GM19452 (cell line): ENCODE measurements around the gene LSM7.

Experiments used
- ATAC-seq: cut with Tn5 transposase; IDR thresholded peaks from one replicate; pipeline ENCODE4 v1.9.1; 2021; ENCODE audit not compliant: unreplicated experiment

LSM7 gene

DNA sequence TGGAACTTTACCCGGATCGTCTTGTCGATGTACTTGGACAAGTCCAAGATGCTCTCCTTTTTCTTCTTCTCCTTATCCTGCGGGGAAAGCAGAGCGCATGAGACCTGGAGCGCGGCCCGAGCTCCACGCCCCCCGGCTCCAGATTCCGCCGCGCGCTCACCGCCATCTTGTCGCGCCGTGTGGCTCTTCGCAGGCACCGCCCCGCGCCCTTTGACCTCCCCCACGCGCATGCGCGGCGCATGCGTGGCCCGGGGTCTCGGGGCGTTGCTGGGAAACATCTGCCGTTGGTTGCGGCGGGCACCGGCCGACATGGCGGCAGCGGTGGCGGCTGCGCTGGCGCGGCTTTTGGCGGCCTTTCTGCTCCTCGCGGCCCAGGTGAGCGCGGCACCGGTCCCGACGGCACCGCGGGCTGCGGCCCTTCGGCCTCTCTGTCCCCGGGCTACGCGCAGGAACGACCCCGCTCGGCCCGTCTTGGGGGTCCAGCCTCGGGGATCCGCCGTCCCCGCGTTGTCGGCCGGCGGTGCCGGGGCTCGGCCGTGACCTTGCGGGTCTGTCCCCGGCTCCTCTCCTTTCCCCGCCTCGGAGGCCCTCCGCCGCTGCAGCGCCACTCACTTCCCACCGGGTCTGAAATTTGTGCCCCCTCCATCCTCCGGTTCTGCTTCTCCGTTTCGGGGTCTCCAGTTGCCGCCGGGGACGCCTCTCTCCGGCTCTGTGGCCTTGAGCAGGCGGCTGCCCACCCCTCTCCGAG, at the start of gene LSM7, which contains the start of gene SPPL2B:
TSS of gene LSM7 (minus strand) at position 186 of the 748 bp plus-strand sequence. CDS start at position 166, 20 bp downstream.
TSS of gene SPPL2B (plus strand) at position 284 of the 748 bp plus-strand sequence. CDS start at position 310, 26 bp downstream.
- no peak for ATAC-seq

DNA sequence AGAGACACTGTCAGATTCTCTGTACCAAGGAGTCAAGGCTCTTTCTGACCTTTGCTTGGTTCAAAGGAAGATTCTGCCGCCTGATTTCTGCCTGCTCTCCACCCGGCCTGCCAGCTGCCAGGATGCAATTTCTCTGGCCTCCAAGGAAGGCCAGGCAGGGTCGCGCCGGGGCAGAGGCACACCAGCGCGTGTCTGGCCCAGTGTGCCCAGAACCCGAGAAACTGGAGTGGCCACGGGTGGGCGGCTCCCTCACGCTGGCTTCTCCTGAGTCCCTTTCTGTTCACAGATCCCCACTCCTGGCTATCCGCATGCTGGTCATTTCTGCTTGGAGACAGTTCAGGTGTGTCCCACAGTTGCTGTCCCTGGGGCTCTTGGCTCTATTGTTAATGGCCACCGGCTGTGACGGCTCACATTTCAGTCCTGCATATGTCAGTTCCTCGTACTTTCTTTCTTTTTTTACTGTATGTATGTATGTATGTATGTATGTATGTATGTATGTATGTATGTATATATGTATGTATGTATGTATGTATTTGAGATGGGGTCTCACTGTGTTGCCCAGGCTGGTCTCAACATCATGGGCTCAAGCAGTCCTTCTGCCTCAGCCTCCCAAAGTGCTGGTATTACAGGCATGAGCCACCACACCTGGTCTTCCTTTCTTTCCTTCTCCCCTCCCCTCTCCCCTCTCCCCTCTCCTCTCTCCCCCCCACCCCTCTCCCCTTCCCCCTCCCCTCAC, 48.6 kb upstream of the LSM7 start:
- ATAC-seq = no peak

DNA sequence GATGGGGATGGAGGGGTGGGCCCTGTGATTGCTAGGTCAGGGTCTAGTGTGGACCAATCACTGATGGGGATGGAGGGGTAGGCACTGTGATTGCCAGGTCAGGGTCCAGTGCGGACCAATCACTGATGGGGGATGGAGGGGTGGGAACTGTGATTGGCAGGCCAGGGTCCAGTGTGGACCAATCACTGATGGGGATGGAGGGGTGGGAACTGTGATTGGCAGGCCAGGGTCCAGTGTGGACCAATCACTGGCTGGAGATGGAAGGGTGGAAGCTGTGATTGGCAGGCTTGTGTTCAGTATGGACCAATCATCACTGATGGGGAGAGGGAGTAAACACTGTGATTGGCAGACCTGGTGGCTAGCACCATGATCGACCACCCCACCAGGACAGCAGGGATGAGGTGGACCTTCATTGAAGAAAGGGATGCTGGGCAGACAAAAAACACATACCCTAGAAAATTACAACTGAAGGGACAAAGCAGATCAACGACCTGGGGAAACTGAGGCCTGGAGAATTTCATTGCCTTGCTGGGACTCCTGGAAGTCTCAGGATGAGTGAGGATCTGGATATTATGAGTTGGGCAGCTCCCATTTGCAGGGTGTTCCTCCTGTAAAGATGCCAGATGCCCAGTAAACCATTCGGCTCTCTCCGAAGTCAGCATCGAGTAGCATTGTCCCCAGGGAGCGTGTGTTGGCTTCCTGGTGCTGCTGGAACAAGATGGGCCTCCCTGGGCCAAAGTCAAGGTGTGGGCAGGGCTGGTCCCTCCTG, 47.2 kb upstream of the LSM7 start:
- no peak for ATAC-seq

DNA sequence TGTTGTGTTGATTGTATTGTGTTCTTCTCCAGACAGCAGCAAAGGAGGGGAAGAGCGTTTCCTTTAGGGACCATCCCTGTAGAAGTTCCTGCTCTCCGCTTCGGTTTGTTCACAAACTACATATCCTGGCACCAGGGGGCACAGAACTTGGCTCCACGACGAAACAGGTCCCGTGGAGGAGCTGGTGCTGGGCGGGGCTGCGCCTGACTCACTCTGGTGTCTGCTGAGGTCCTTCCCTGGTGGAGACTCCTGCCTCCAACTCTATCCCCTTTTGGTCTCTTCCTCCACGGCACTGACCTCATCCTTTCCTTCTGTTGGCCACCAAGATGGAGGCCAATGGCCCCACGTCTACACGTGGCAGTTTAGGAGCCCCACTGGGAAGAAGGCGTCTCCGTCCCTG, 46.4 kb upstream of the LSM7 start:
- ATAC-seq = no peak

DNA sequence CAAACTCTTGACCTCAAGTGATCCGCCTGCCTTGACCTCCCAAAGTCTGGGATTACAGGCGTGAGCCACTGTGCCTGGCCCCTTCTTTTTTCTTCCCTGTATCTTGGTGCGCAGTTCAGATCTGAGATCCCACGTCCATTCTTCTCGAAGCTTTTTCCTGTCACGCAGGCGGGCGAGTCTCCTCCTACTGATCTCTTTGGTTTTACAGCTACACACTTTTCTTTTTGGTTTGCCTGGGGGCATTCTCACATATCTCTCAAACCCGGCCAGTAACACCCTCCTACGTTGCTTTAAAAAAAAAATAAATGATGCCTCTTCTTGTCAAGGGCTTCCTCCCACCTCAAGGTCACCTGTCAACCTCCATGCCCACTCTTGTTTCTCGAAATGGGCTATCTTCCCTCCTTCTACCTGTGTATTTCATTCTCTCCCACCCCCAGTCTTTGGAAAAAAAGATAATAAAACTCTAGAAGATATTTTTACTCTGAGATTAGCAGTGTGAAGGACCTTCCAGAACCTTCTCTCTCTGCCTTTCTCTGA, 43.8 kb upstream of the LSM7 start:
- no peak for ATAC-seq

DNA sequence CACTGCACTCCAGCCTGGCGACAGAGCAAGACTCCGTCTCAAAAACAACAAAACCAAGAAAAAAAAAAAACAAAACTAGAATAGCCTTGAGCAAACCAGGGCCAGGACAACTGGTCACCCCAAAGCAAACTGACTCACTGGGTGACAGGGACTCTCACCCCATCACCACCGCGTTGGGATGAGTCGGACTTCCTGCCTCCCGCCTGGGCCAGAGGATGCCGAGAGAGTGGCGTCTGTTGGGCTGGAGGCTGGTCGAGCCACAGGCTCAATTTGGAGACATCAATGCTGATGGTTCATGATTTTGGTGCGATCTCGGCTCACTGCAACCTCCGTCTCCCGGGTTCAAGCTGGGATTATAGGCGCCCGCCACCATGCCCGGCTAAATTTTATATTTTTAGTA, 43.3 kb upstream of the LSM7 start:
- no peak for ATAC-seq

DNA sequence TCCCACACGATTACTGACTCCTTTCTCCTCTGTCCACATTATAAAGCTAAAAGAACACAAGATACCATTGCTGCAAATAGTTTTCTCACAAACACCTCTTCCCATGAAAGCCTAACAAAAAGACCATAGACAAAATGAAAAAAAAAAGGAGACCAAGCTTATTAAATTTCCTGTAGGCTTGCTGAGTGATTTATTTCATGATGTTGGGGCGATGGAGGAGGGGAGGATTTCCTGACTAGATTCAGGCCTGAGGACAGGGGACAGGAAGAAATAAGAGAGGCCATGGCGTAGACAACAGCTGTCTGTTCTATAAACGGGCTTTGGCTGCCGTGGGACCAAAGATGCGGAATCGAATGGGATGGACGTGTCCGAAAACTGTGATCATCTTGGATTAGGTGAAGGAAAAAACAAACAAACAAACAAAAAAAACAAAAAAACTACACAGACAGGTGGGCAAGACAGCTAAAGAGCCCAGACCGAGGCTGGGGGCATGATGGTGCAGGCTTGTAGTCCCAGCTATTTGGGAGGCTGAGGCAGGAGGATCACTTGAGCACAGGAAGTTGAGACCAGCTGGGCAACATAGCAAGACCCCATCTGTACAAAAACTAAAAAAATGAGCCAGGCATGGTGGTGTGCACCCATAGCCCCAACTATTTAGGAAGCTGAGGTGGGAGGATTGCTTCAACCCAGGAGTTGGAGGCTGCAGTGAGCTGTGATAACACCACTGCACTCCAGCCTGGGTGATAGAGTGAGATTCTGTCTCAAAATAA, 37.0 kb upstream of the LSM7 start:
- ATAC-seq = no peak

DNA sequence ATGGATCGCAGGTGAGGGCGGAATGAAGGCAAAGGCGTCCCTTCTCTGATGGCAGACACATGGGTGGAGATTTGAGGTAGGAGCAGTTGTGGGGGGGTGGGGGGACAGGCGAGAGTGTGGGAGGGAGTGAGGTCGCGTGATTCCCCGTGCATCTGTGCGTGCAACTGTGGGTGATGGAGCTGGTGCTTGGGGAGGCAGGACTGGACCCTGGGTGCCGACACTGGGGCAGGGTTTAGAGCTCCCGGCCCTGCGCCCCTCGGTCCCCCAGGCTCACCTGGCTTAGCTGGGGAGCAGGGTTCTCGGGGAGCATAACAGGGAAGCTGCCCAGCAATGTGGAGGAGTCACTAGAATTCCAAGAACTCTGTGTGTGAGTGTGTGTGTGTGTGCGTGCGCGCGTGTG, 35.0 kb upstream of the LSM7 start:
- no peak for ATAC-seq

DNA sequence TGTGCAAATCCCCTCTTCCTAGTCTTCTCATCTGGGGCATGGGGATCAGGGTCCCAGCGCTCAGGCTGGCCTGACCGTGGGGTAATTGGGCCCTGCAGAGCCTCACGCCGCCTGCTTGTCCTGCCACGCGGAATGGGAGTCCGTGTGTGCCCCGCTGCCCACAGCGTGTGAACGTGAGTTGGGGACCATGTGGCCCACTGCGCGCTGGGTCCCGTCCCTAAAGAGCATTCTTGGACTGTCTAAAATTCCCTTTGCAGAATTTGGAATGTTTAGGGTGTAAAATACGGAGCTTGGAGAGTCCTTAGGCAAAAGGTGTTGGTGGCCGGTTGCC, 34.5 kb upstream of the LSM7 start:
- ATAC-seq = no peak

DNA sequence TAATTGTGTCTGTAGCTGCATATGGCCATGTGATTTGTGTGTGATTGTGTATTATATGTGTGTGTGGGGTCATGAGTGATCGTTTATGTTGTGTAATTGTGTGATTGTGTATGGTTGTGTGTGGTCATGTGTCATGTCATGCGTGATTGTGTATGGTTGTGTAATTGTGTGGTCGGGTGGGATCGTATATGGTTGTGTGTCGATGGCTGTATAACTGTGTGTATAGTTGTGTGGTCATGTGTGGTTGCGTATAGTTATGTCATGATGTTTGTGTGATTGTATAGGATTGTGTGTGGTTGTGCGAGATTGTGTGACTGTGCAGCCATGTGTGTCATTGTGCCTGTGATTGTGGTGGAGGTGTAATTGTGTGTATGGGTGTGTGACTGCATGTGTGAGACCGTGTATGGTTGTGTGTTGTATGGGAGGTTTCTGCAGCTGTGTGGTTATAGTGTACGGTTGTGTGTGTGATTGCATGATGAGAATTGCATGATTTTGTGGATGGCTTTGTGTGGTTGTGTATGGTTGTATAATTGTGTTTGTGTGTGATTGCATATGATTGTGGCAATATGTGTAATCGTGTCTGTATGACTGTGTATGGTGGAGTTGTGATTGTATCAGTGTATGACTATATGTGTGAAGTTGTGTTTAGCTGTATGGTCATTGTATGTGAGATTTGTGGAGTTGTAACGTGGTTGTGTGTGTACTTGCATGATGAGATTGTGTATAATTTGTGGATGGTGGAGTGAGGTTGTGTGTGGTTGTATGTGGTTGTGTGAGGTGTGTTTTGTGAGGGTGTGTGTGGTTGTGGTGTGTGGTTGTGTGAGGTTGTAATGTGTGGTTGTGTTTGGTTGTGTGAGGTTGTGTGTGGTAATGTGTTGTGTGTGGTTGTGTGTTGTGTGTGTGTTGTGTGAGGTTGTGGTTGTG, 33.9 kb upstream of the LSM7 start:
- no peak for ATAC-seq

DNA sequence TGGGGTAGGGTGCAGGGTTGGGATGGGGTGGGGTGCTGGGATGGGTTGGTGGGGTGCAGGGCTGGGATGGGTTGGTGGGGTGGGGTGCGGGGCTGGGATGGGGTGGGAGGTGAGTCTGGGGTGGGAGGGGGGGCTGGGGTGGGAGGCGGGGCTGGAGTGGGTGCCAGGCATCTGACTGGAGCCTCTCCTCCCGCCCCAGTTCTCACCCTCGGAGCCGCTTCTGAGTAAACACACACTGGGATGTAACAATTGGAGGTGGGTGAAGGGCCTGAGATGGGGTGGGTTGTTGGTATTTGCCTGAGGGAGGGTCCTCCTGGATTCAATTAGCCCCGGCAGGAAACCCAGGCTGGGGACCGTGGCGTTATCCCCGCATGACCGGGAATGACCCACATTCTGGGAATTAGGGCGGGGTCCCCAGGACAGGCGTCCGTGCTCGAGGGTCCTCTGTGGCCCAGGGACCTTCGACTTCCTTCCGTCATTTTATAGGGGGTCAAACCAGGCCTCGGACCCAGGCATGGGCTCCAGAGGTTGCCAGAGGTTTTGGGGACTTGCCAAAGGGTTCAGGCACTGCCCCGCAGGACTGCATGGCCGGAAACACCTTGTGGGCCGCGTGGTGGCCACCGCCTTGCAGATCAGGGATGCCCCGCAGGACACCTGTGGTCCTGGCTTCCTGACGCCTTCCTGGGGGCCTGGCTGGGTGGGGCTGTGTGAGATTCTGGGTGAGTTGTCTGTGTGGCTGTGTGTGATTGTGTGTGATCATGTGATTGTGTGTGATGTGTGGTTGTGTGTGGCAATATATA, 33.1 kb upstream of the LSM7 start:
- ATAC-seq = no peak

DNA sequence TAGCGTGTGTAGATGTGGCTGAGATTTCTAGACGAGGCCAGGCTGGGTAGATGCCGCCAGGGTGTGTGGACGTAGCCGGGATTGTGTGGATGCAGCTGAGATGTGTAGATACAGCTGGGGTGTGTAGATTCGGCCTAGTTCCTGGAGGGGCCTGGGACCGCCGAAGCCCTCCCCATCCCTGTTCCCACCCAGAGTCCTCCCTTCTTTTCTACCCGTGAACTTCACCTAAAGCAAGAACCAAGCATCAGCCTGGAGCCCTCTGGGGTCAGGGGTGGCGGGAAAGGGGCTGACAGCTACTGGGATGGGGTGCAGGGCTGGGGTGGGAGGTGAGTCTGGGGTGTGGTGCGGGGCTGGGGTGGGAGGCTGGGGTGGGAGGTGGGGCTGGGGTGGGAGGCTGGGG, 32.4 kb upstream of the LSM7 start:
- ATAC-seq = no peak

DNA sequence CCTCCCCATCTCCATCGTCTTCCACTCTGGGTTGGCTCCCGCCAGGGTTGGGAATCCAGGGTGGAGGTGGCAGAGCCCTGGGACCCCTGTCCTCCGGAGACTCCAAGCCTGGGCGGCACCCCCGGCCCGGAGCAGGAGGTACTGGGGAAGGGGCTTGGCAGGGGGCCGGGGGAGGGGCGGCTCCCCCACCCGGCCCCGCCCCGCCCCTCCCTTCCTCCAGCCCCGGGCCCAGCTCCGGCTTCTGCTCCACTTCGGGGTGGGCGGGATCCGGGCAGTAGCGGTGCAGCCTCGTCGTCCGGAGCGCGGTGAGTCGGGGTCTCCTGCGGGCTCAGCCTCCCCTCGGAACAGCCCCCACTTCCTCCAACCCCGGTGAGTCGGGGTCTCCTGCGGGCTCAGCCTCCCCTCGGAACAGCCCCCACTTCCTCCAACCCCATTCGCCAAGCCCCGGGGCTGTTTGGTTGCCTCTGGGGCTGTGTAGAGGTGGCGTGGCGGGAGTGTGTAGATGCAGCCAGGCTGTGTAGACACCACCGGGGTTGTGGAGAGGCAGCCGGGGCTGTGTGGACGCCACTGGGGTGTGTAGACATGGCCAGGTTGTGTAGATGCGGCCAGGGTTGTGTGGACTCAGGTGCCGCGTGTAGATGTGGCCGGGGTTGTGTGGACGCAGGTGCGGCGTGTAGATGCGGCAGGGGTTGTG, 31.8 kb upstream of the LSM7 start, which contains the start of gene TMPRSS9:
TSS of gene TMPRSS9 (plus strand) at position 274 of the 694 bp plus-strand sequence. CDS start 29,521 bp downstream, outside the sequence.
- ATAC-seq = no peak

DNA sequence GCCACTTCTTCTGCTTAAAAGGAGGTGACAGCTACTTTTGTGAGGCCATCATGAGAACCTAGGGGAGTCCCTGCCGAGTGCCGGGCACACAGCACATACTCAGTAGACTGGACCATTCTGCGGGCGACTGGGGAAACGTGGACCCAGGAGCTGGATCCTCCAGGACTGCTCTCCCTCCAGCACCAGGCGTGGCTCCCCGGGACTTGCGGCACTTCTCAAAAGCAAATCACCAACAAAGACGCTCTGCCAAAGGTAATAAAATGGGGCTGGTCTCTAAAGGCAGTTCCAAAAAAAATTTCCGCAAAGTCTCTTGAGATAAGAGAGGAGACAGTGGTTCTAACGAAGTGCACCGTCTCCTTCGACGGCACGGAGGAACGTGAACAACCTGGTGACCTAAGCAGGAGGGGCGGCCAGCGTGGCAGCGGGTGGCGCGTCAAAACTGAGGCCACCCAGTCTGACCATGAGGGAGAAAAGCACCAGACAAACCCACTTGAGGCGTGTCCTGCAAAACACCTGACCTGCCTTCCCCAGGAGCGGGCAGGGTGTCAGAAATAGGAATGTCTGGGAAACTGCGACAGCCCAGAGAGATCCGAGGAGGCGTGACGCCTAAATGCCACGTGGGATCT, 30.3 kb upstream of the LSM7 start:
- no peak for ATAC-seq

DNA sequence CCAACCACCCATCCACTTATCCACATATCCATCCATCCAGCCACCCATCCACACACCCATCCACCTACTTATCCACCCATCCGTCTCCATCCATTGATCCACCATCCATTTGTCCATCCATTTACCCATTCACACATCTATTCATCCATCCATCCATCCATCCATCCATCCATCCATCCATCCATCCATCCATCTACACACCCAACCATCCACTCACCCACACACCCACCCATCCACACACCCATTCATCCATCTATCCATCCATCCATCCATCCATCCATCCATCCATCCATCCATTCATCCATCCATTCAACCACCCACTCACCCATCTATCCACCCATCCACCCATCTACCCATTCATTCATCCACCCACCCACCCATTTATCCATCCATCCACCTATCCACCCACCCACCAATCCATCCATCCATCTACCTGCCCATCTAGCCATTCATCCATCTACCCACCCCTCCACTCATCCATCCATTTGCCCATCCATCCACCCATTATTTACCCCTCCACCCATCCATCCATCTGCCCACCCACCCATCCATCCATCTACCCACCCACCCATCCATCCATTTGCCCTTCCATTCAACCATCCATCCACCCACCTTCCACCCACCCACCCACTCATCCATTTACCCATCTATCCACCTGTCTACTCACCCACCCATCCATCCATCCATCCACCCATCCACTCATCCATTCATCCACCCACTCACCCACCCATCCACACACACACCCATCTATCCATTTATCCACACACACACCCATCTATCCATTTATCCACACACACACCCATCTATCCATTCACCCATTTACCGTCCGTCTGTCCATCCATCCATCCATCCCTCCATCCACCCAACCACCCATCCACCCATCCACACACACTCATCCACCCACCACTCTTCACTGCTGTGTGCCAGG, 29.2 kb upstream of the LSM7 start:
- no peak for ATAC-seq

DNA sequence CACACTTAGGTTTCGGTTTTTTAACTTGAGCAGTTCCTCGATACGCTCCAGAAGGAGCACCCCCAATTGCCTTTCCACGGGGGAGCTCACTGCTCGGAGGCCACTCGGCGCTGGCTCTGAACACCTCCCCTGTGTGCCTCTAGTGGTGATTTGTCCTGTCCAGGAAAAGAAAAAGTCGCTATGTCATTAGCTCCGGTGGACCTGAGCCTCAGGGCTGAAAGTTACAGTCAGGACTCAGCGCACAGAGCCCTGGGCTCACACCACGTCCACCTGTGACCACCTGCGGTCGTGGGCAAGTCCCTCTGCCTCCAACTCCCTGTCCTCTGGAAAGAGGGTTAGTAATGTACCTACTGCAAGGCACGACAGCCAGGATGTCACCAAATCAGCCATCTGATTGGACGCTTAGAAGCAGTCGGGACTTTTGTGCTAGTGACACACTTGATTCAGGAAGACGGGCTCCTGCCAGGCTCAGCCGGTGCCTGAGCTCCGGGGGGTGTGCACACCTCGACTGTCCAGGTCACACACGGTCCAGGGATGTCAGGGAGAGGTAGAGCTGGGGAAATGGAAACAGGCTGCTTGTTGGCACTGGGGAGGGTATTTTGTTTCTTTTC, 27.8 kb upstream of the LSM7 start:
- no peak for ATAC-seq
